ENCODE measurements around the gene ASXL3.

DNA sequence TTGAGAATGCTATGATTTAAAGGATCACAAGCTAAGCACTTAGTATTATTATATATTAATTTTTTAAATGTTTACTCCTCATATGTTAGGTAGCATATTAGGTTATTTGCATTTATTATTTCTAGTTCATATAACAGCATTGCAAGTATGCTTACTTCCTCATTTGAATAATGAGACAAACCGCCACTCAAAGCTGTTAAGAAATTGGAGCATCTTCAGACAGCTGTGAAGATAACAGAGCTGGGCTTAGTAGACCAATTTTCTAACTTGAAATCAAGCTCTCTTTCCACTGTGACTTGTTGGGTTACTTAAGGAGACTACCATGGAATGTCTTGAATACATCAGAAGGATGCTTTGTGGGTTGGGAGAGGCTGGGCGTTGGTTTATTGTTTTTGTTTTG, 139.3 kb downstream of the ASXL3 start:
- TF ChIP-seq, protein P1, sequence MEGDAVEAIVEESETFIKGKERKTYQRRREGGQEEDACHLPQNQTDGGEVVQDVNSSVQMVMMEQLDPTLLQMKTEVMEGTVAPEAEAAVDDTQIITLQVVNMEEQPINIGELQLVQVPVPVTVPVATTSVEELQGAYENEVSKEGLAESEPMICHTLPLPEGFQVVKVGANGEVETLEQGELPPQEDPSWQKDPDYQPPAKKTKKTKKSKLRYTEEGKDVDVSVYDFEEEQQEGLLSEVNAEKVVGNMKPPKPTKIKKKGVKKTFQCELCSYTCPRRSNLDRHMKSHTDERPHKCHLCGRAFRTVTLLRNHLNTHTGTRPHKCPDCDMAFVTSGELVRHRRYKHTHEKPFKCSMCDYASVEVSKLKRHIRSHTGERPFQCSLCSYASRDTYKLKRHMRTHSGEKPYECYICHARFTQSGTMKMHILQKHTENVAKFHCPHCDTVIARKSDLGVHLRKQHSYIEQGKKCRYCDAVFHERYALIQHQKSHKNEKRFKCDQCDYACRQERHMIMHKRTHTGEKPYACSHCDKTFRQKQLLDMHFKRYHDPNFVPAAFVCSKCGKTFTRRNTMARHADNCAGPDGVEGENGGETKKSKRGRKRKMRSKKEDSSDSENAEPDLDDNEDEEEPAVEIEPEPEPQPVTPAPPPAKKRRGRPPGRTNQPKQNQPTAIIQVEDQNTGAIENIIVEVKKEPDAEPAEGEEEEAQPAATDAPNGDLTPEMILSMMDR (optimal IDR thresholded peaks at IDR 0.05 in 1 of 3, IDR thresholded peaks at IDR 0.05 in 1 of 3, conservative IDR thresholded peaks at IDR 0.05 in 1 of 3; ENCODE audit: extremely low read depth in 1 of 3, insufficient read depth in 2 of 3, low read length in 3 of 3) = no peak
- TF ChIP-seq EZH2 (IDR thresholded peaks at IDR 0.05; ENCODE audit: low read length) = no peak
